ENCODE data around the gene OR6S1. TPM values are rescaled to one million over a fixed set of nuclear protein-coding genes. Genes with fewer than 3 reads are reported as not detected.

The OR6S1 gene
- total and polyA plus RNA-seq, 10 of the 15 experiments (the other 5 are each of a cell fraction or from before 2014, with no cell fraction given): 0.22 to 0.67 (median 0.43) TPM; not detected in 4

- FAIRE-seq: no peak
- POLR2A ChIA-PET: interaction anchor here (0.6 to 1.7 kb wide), 3 partner anchors 47 to 200 kb away, joined by 3 to 11 read pairs (median 3); no protein-coding TSS in a partner anchor
- CTCF ChIA-PET: interaction anchor here (1.3 to 9.0 kb wide), 3 partner anchors 15 to 202 kb away, joined by 4 to 79 read pairs (median 5); partner anchors contain the start of gene RNASE4
- in situ Hi-C loops (cut with MboI): no loop called here
- Histone ChIP-seq H3K79me2 (ENCODE audit: control insufficient read depth, insufficient read depth, low read length) (no peaks in the 10 kb centered on the region), H3K9me3 (replicated peaks; ENCODE audit: control insufficient read depth, insufficient read depth, low read length) (no peaks in the 10 kb centered on the region), H2AFZ (ENCODE audit: control insufficient read depth, low read depth, low read length) (peak overlapping the region; percentile 7; the same call in 1 of the 2 replicates), H3K27me3 (replicated peaks in 1 of 2; ENCODE audit: control insufficient read depth in 2 of 2, insufficient read depth in 2 of 2, low read length in 1 of 2) (no peaks in the 10 kb centered on the region), H3K36me3 (ENCODE audit: control insufficient read depth in 2 of 2, insufficient read depth in 2 of 2, low read length in 1 of 2) (no peaks in the 10 kb centered on the region), H4K20me1 (ENCODE audit: control insufficient read depth, insufficient read depth) (no peaks in the 10 kb centered on the region), H3K4me1 (ENCODE audit: control insufficient read depth, insufficient read depth, low read length) (peaks cover 26% of the 10 kb centered on the region), H3K27ac (ENCODE audit: control insufficient read depth, insufficient read depth) (peak overlapping the region; percentile 26; the same call in 1 of the 2 replicates), H3K9ac (ENCODE audit: control insufficient read depth, insufficient read depth, low read length) (no peak overlapping the region), H3K4me2 (ENCODE audit: control insufficient read depth, insufficient read depth) (peak overlapping the region; percentile 40), H3K4me3 (no peak overlapping the region)
- 39% methylated on average over 12 of the region's 12 CpGs for WGBS (ENCODE audit: insufficient coverage, insufficient replicate concordance, low lambda C conversion rate, missing lambda C conversion rate)
- RAD21 ChIA-PET (ENCODE audit: unreplicated experiment): interaction anchor here (0.7 to 1.6 kb wide), 7 partner anchors 13 to 454 kb away, joined by 3 to 6 read pairs (median 3); no protein-coding TSS in a partner anchor
- SMC1A ChIA-PET (ENCODE audit: uncharacterized antibody, unreplicated experiment): interaction anchor here (0.8 to 1.7 kb wide), 8 partner anchors 11 to 74 kb away, joined by 3 to 8 read pairs (median 4); no protein-coding TSS in a partner anchor
- intact Hi-C loops (cut with micrococcal nuclease; ENCODE audit: unreplicated experiment): no loop called here
- DNase-seq (ENCODE audit: low read depth, low spot score): no peak
- no TSS peak for BruUV-seq (replicated peaks)
- peak; percentile 60 for ATAC-seq
- TF ChIP-seq NBN (IDR thresholded peaks at IDR 0.05) (peak; percentile 43; the same call in 1 of the 2 replicates), PRDM15 (CRISPR knock-in tag; IDR thresholded peaks at IDR 0.05) (peak; percentile 76; the same call in 1 of the 2 replicates), CBFB (IDR thresholded peaks at IDR 0.05; ENCODE audit: low read depth) (peak; percentile 43; the same call in 1 of the 2 replicates), IKZF2 (IDR thresholded peaks at IDR 0.05) (0 out of 4 replicates have a peak, but pooled peaks of 1 of the 2 experiments have one; percentile 19), PML (IDR thresholded peaks at IDR 0.05; ENCODE audit: low read length) (peak; percentile 73; the same call in 1 of the 2 replicates), MLLT1 (IDR thresholded peaks at IDR 0.05) (peak; percentile 37; the same call in 1 of the 2 replicates), ZNF24 (IDR thresholded peaks at IDR 0.05) (no peak)
- TF ChIP-seq, protein P1, sequence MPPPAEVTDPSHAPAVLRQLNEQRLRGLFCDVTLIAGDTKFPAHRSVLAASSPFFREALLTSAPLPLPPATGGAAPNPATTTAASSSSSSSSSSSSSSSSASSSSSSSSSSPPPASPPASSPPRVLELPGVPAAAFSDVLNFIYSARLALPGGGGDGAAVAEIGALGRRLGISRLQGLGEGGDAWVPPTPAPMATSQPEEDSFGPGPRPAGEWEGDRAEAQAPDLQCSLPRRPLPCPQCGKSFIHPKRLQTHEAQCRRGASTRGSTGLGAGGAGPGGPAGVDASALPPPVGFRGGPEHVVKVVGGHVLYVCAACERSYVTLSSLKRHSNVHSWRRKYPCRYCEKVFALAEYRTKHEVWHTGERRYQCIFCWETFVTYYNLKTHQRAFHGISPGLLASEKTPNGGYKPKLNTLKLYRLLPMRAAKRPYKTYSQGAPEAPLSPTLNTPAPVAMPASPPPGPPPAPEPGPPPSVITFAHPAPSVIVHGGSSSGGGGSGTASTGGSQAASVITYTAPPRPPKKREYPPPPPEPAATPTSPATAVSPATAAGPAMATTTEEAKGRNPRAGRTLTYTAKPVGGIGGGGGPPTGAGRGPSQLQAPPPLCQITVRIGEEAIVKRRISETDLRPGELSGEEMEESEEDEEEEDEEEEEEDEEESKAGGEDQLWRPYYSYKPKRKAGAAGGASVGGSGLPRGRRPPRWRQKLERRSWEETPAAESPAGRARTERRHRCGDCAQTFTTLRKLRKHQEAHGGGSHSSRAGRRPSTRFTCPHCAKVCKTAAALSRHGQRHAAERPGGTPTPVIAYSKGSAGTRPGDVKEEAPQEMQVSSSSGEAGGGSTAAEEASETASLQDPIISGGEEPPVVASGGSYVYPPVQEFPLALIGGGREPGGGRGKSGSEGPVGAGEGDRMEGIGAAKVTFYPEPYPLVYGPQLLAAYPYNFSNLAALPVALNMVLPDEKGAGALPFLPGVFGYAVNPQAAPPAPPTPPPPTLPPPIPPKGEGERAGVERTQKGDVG (CRISPR knock-in tag; IDR thresholded peaks at IDR 0.05): peak; percentile 78; the same call in 1 of the 2 replicates
- TF ChIP-seq, protein P2, sequence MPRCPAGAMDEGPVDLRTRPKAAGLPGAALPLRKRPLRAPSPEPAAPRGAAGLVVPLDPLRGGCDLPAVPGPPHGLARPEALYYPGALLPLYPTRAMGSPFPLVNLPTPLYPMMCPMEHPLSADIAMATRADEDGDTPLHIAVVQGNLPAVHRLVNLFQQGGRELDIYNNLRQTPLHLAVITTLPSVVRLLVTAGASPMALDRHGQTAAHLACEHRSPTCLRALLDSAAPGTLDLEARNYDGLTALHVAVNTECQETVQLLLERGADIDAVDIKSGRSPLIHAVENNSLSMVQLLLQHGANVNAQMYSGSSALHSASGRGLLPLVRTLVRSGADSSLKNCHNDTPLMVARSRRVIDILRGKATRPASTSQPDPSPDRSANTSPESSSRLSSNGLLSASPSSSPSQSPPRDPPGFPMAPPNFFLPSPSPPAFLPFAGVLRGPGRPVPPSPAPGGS (IDR thresholded peaks at IDR 0.05; ENCODE audit: borderline replicate concordance, insufficient read depth, low read depth, low read length, poor library complexity, severe bottlenecking): no peak
These were observed 24.1 kb downstream of the OR6S1 start for GRCh38 chr14:20617138-20618003.

Measured in GM12878 (cell line).